Erythroblast (primary cell): ENCODE data around the gene LILRB1.
"Not testable (repeated sequence)": the region's sequence is repeated elsewhere in the genome, so short reads cannot be mapped to it uniquely, and the experiment has no call there.

ENCODE experiments used
- GATA1 ChIP-seq: IDR thresholded peaks from 2 replicates; pipeline ENCODE4 v1.6.1; 2011; ENCODE audit warnings: low read depth, mild to moderate bottlenecking, control low read depth, low read length, moderate library complexity
- POLR2A ChIP-seq: IDR thresholded peaks from 2 replicates; pipeline ENCODE4 v1.6.1; 2011; ENCODE audit warnings: mild to moderate bottlenecking, low read length

GRCh38 chr19:54643583-54643982 lies 13.3 kb downstream of the LILRB1 start:
- TF ChIP-seq POLR2A, GATA1: not testable (repeated sequence)
